ENCODE measurements around the gene RSAD2. TPM values are rescaled to one million over a fixed set of nuclear protein-coding genes. Genes with fewer than 3 reads are reported as not detected.

The RSAD2 gene
- total and polyA plus RNA-seq, 9 of the 15 experiments (the other 6 are each of a cell fraction or from before 2014, with no cell fraction given) = 0.15 to 1.4 (median 0.28) TPM

- Histone ChIP-seq H3K27me3 (ENCODE audit: control insufficient read depth in 2 of 2, insufficient read depth in 2 of 2, low read length in 2 of 2) (no peaks in the 10 kb centered on the region), H3K27ac (ENCODE audit: extremely low read depth, low read depth, low read length) (peak overlapping the region; percentile 65), H3K79me2 (ENCODE audit: control insufficient read depth, insufficient read depth, low read length) (no peaks in the 10 kb centered on the region), H3K9ac (ENCODE audit: insufficient read depth in 1 of 2, low read depth in 2 of 2, low read length in 2 of 2) (peak overlapping the region in 1 of 2 experiments; percentile 15; a peak in 2 of 4 replicates), H4K20me1 (replicated peaks; ENCODE audit: control insufficient read depth, insufficient read depth, low read length) (no peaks in the 10 kb centered on the region), H3K9me3 (replicated peaks; ENCODE audit: control insufficient read depth, insufficient read depth, low read depth, low read length) (no peaks in the 10 kb centered on the region), H3K9me1 (ENCODE audit: control insufficient read depth, insufficient read depth, low read length) (no peaks in the 10 kb centered on the region), H3K4me3 (no peak overlapping the region), H3K4me2 (ENCODE audit: insufficient read depth, low read length) (peak overlapping the region; percentile 14), H3K4me1 (replicated peaks in 1 of 2; ENCODE audit: control insufficient read depth in 2 of 2, insufficient read depth in 2 of 2, low read length in 2 of 2) (peaks cover 24 to 80% of the 10 kb centered on the region in 2 experiments), H2AFZ (ENCODE audit: low read depth, low read length) (peak overlapping the region; percentile 10; the same call in 1 of the 2 replicates), H3K36me3 (ENCODE audit: control insufficient read depth, insufficient read depth, low read length) (no peaks in the 10 kb centered on the region)
- BruUV-seq (replicated peaks) = no TSS peak
- ATAC-seq (no peak), DNase-seq (ENCODE audit: extremely low read depth in 1 of 4, low spot score in 3 of 4) (no peak), FAIRE-seq (no peak)
- CTCF ChIA-PET (ENCODE audit: low intra/inter-chr PET ratio) = no interaction called here
- in situ Hi-C loops (cut with MboI) = no loop called here
- POLR2A ChIA-PET = no interaction called here
- TF ChIP-seq MYNN (IDR thresholded peaks at IDR 0.05) = no peak
- TF ChIP-seq MYNN (CRISPR knock-in tag; IDR thresholded peaks at IDR 0.05) = no peak
- TF ChIP-seq, protein P1, sequence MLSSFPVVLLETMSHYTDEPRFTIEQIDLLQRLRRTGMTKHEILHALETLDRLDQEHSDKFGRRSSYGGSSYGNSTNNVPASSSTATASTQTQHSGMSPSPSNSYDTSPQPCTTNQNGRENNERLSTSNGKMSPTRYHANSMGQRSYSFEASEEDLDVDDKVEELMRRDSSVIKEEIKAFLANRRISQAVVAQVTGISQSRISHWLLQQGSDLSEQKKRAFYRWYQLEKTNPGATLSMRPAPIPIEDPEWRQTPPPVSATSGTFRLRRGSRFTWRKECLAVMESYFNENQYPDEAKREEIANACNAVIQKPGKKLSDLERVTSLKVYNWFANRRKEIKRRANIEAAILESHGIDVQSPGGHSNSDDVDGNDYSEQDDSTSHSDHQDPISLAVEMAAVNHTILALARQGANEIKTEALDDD (IDR thresholded peaks at IDR 0.05) = peak; percentile 5; the same call in 1 of the 2 replicates
- 0 out of 2 replicates have a peak, but pooled peaks have one; percentile 32 for TF ChIP-seq ILK (tag; IDR thresholded peaks at IDR 0.05; ENCODE audit: borderline replicate concordance, low read depth)
- 3% methylated on average over 2 of the region's 2 CpGs for WGBS (ENCODE audit: insufficient coverage, low coverage, missing lambda C conversion rate)
- intact Hi-C loops (cut with micrococcal nuclease) = no loop called here
These were observed 8.0 kb downstream of the RSAD2 start for GRCh38 chr2:6885551-6885950.

DNA sequence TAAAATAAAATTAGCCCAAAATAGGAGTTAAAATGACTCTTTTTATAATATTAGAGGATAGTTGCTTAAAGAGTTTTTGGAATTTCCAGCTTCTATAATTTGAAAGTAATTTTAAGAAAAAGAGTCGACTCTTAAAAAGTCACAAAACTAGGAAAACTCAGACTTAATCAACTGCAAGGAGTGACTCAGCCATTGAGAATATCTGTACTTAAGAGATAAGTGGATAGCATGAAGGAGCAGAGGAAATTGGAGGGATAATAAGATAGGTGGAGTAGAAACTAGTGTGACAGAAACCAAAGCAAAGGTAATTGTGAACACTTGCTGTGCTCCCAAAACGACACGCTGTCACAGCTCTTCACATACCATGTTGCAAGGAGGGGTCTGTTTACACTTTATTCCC, 8.4 kb downstream of the RSAD2 start:
- DNase-seq (ENCODE audit: extremely low read depth in 1 of 4, low spot score in 3 of 4) (peak; percentile 67 to 75 (median 70)), ATAC-seq (peak; percentile 68), FAIRE-seq (peak; percentile 81)
- H4K20me1 ChIP-seq (replicated peaks; ENCODE audit: control insufficient read depth, insufficient read depth, low read length) = no peaks in the 10 kb centered on the region
- H2AFZ ChIP-seq (ENCODE audit: low read depth, low read length) = peak overlapping the region; percentile 10; the same call in 1 of the 2 replicates
- peaks cover 24 to 78% of the 10 kb centered on the region in 2 experiments for H3K4me1 ChIP-seq (replicated peaks in 1 of 2; ENCODE audit: control insufficient read depth in 2 of 2, insufficient read depth in 2 of 2, low read length in 2 of 2)
- 0% methylated on average over 3 of the region's 3 CpGs for WGBS (ENCODE audit: insufficient coverage, low coverage, missing lambda C conversion rate)
- POLR2A ChIA-PET = no interaction called here
- intact Hi-C loops (cut with micrococcal nuclease) (no loop called here), in situ Hi-C loops (cut with MboI) (no loop called here)
- H3K9me3 ChIP-seq (replicated peaks; ENCODE audit: control insufficient read depth, insufficient read depth, low read depth, low read length) = no peaks in the 10 kb centered on the region
- H3K27me3 ChIP-seq (ENCODE audit: control insufficient read depth in 2 of 2, insufficient read depth in 2 of 2, low read length in 2 of 2) = no peaks in the 10 kb centered on the region
- no peak overlapping the region for H3K4me3 ChIP-seq
- peak overlapping the region; percentile 67 for H3K4me2 ChIP-seq (ENCODE audit: insufficient read depth, low read length)
- H3K9ac ChIP-seq (ENCODE audit: insufficient read depth in 1 of 2, low read depth in 2 of 2, low read length in 2 of 2) = peak overlapping the region in 1 of 2 experiments; percentile 15; a peak in 2 of 4 replicates
- H3K9me1 ChIP-seq (ENCODE audit: control insufficient read depth, insufficient read depth, low read length) = no peaks in the 10 kb centered on the region
- no TSS peak for BruUV-seq (replicated peaks)
- H3K79me2 ChIP-seq (ENCODE audit: control insufficient read depth, insufficient read depth, low read length) = no peaks in the 10 kb centered on the region
- H3K27ac ChIP-seq (ENCODE audit: extremely low read depth, low read depth, low read length) = peak overlapping the region; percentile 65
- CTCF ChIA-PET (ENCODE audit: low intra/inter-chr PET ratio) = no interaction called here
- H3K36me3 ChIP-seq (ENCODE audit: control insufficient read depth, insufficient read depth, low read length) = no peaks in the 10 kb centered on the region
- TF ChIP-seq ATF7 (IDR thresholded peaks at IDR 0.05) (0 out of 2 replicates have a peak, but pooled peaks have one; percentile 27), ZNF316 (IDR thresholded peaks at IDR 0.05) (peak; percentile 70), CTBP1 (IDR thresholded peaks at IDR 0.05; ENCODE audit: borderline replicate concordance) (peak; percentile 52), ARNT (IDR thresholded peaks at IDR 0.05) (0 out of 4 replicates have a peak, but pooled peaks of 1 of the 2 experiments have one; percentile 45), MAFG (tag; conservative IDR thresholded peaks at IDR 0.05) (peak; percentile 68), TAL1 (IDR thresholded peaks at IDR 0.05) (peak; percentile 86)
